CD14-positive monocyte (primary cell): ENCODE data around the gene DAPK1. TPM values are rescaled to one million over a fixed set of nuclear protein-coding genes. Genes with fewer than 3 reads are reported as not detected.

ENCODE experiments used
- DNase-seq, 3 donors: peaks; one replicate each; pipeline ENCODE4 v3.0.0-alpha.2; 2011 to 2022
- H2AFZ ChIP-seq: 2 replicates; pipeline ENCODE4 v1.6.0; 2012; ENCODE audit warnings: mild to moderate bottlenecking, low read depth, low read length, inconsistent platforms; ENCODE audit not compliant: insufficient read depth, poor library complexity, severe bottlenecking
- H3K27ac ChIP-seq, 2 donors: 1 replicate in 1 of 2; 2 replicates in 1 of 2; pipeline ENCODE4 v1.5.1; 2012 to 2013; ENCODE audit warnings: low read length in 2 of 2, control low read depth in 1 of 2, inconsistent platforms in 1 of 2, low read depth in 1 of 2, mild to moderate bottlenecking in 1 of 2
- H3K27me3 ChIP-seq, 2 donors: one replicate each; pipeline versions ENCODE4 v1.6.0 to v1.6.1; 2011 to 2013; ENCODE audit warnings: low read length in 2 of 2; ENCODE audit not compliant: control insufficient read depth in 2 of 2, insufficient read depth in 2 of 2
- H3K36me3 ChIP-seq, 2 donors: replicated peaks in 1 of 2; 1 replicate in 1 of 2; 2 replicates in 1 of 2; pipeline versions ENCODE4 v1.5.1 to v1.6.1; 2012 to 2013; ENCODE audit warnings: low read length in 2 of 2, control low read depth in 1 of 2, inconsistent platforms in 1 of 2, mild to moderate bottlenecking in 1 of 2; ENCODE audit not compliant: insufficient read depth in 2 of 2, control insufficient read depth in 1 of 2
- H3K4me1 ChIP-seq, 2 donors: 1 replicate in 1 of 2; 2 replicates in 1 of 2; pipeline versions ENCODE4 v1.5.1 to v1.6.1; 2012 to 2013; ENCODE audit warnings: low read length in 2 of 2, control low read depth in 1 of 2, inconsistent platforms in 1 of 2, mild to moderate bottlenecking in 1 of 2, moderate library complexity in 1 of 2; ENCODE audit not compliant: insufficient read depth in 2 of 2, control insufficient read depth in 1 of 2
- H3K4me2 ChIP-seq: replicated peaks from 2 replicates; pipeline ENCODE3; 2012; ENCODE audit warnings: low read length, moderate library complexity, mild to moderate bottlenecking; ENCODE audit not compliant: poor library complexity, severe bottlenecking; ENCODE audit errors: extremely low read depth
- H3K4me3 ChIP-seq, 3 experiments: fragments of 200-600 bp in 1 of 3; sonication (generic) in 1 of 3; replicated peaks in 1 of 3; 1 replicate in 2 of 3; 2 replicates in 1 of 3; pipeline ENCODE4 v1.5.1; 2011 to 2013; ENCODE audit warnings: low read length in 3 of 3, mild to moderate bottlenecking in 3 of 3, control low read depth in 2 of 3, low read depth in 2 of 3, inconsistent platforms in 1 of 3, moderate library complexity in 1 of 3
- H3K79me2 ChIP-seq: 2 replicates; pipeline ENCODE4 v1.6.0; 2012; ENCODE audit warnings: mild to moderate bottlenecking, control low read depth, inconsistent platforms, low read length, moderate library complexity; ENCODE audit not compliant: insufficient read depth
- H3K9ac ChIP-seq: 2 replicates; pipeline ENCODE4 v1.6.0; 2017; ENCODE audit warnings: low read length, mild to moderate bottlenecking; ENCODE audit not compliant: insufficient read depth, poor library complexity, severe bottlenecking
- H3K9me3 ChIP-seq, 2 donors: replicated peaks in 1 of 2; 1 replicate in 1 of 2; 2 replicates in 1 of 2; pipeline versions ENCODE4 v1.5.1 to v1.6.1; 2012 to 2013; ENCODE audit warnings: low read length in 2 of 2, control low read depth in 1 of 2; ENCODE audit not compliant: control insufficient read depth in 1 of 2, insufficient read depth in 1 of 2
- H4K20me1 ChIP-seq: 2 replicates; pipeline ENCODE4 v1.6.0; 2012; ENCODE audit warnings: mild to moderate bottlenecking, low read length, control low read depth, moderate library complexity; ENCODE audit not compliant: insufficient read depth
- H3K27ac Mint-ChIP-seq, 7 donors: one replicate each; pipeline ENCODE4 v1.8.0; 2020; ENCODE audit warnings: mild to moderate bottlenecking in 7 of 7, mixed read lengths in 7 of 7, moderate library complexity in 6 of 7, inconsistent platforms in 2 of 7
- H3K27me3 Mint-ChIP-seq, 3 donors: one replicate each; pipeline ENCODE4 v1.8.0; 2021 to 2022; ENCODE audit warnings: low read depth in 3 of 3, mild to moderate bottlenecking in 3 of 3, mixed read lengths in 3 of 3, moderate library complexity in 3 of 3, inconsistent platforms in 1 of 3
- H3K36me3 Mint-ChIP-seq, 2 donors: one replicate each; pipeline ENCODE4 v1.8.0; 2020; ENCODE audit warnings: mixed read lengths in 2 of 2, inconsistent platforms in 1 of 2, mild to moderate bottlenecking in 1 of 2
- H3K4me1 Mint-ChIP-seq: one replicate; pipeline ENCODE4 v1.8.0; 2020; ENCODE audit warnings: mild to moderate bottlenecking, mixed read lengths
- H3K4me3 Mint-ChIP-seq, 2 donors: one replicate each; pipeline ENCODE4 v1.8.0; 2020; ENCODE audit warnings: mild to moderate bottlenecking in 2 of 2, mixed read lengths in 2 of 2, moderate library complexity in 1 of 2
- H3K9me3 Mint-ChIP-seq, 7 donors: one replicate each; pipeline ENCODE4 v1.8.0; 2020 to 2022; ENCODE audit warnings: mixed read lengths in 7 of 7, mild to moderate bottlenecking in 6 of 7, moderate library complexity in 6 of 7, inconsistent platforms in 2 of 7
- CTCF ChIP-seq: fragments of 200-600 bp; IDR thresholded peaks from one replicate; pipeline ENCODE4 v1.8.0; 2022; ENCODE audit warnings: antibody characterized with exemption, mild to moderate bottlenecking
- WGBS: methylation state at CpG from one replicate; pipeline ENCODE4 v1.1.5; 2013; ENCODE audit warnings: missing lambda C conversion rate; ENCODE audit not compliant: insufficient coverage; 5-methylcytosine and 5-hydroxymethylcytosine counted together
- intact Hi-C, 2 donors: fragments of 100-400 bp; cut with micrococcal nuclease; formaldehyde crosslinking; loops; one replicate each; pipeline versions ENCODE4 v1.15.0 to v1.15.1; 2023
- polyA plus RNA-seq, 3 donors: library from polyadenylated mRNA; depleted of rRNA in 1 of 3; unstranded in 2 of 3; stranded (reverse) in 1 of 3; fragments of 300-500 nt in 2 of 3; fragments of >200 nt in 1 of 3; fragmentation: Illumina TruSeq in 2 of 3; gene quantifications; 1 replicate in 2 of 3; 2 replicates in 1 of 3; pipeline ENCODE4 v1.2.3, GENCODE V29; 2012 to 2021

DAPK1 gene
- polyA plus RNA-seq, 3 donors = 24.1 to 102 (median 44.4) TPM

- Histone ChIP-seq H3K9ac (no peak overlapping the region), H3K27me3 (peaks cover 0 to 3% of the 10 kb centered on the region in 2 donors), H3K4me3 (no peak overlapping the region), H2AFZ (no peak overlapping the region), H3K27ac (no peak overlapping the region), H3K4me1 (peaks cover 15 to 30% of the 10 kb centered on the region in 2 donors), H3K36me3 (no peaks in the 10 kb centered on the region), H3K4me2 (no peak overlapping the region), H3K79me2 (no peaks in the 10 kb centered on the region), H3K9me3 (no peaks in the 10 kb centered on the region), H4K20me1 (no peaks in the 10 kb centered on the region)
- no peak for TF ChIP-seq CTCF
- intact Hi-C loops = loop anchor here (5.0 to 10.0 kb wide), 5 partner anchors 77 to 308 kb away; partner anchors contain the start of gene DAPK1 (in 1 of the 2)
- Mint-ChIP-seq H3K27me3 (peaks cover 6 to 7% (median 6%) of the 10 kb centered on the region in 3 donors), H3K27ac (peak overlapping the region; percentile 21 to 96 (median 88)), H3K4me3 (peak overlapping the region in 1 of 2 donors; percentile 35), H3K9me3 (peaks cover 0 to 2% (median 0%) of the 10 kb centered on the region in 7 donors), H3K4me1 (peaks cover 48% of the 10 kb centered on the region), H3K36me3 (peaks cover under 1 to 4% of the 10 kb centered on the region in 2 donors)
- DNase-seq = peak; percentile 56 to 67 (median 64)
- WGBS = 86% methylated on average over 1 of the region's 2 CpGs
Measured at GRCh38 chr9:87714819-87715218, 217.2 kb downstream of the DAPK1 start.

GRCh38 chr9:87716141-87716540 is 218.5 kb downstream of the DAPK1 start:
- H3K4me1 Mint-ChIP-seq = peaks cover 52% of the 10 kb centered on the region
- Histone ChIP-seq H2AFZ (no peak overlapping the region), H3K27ac (no peak overlapping the region), H4K20me1 (no peaks in the 10 kb centered on the region), H3K4me3 (no peak overlapping the region), H3K4me2 (no peak overlapping the region), H3K36me3 (no peaks in the 10 kb centered on the region), H3K79me2 (no peaks in the 10 kb centered on the region), H3K9me3 (no peaks in the 10 kb centered on the region), H3K4me1 (peaks cover 18 to 32% of the 10 kb centered on the region in 2 donors), H3K27me3 (peaks cover 0 to 3% of the 10 kb centered on the region in 2 donors), H3K9ac (no peak overlapping the region)
- peaks cover 8 to 13% (median 9%) of the 10 kb centered on the region in 3 donors for H3K27me3 Mint-ChIP-seq
- DNase-seq = no peak
- H3K27ac Mint-ChIP-seq = no peak overlapping the region
- peaks cover 0 to 2% (median 0%) of the 10 kb centered on the region in 7 donors for H3K9me3 Mint-ChIP-seq
- intact Hi-C loops = loop anchor here (10.0 kb wide), 2 partner anchors 101 to 221 kb away; partner anchors contain the start of gene DAPK1 (in 1 of the 2)
- WGBS = no CpG with 5 or more reads among the region's 2 CpGs
- no peak overlapping the region for H3K4me3 Mint-ChIP-seq
- H3K36me3 Mint-ChIP-seq = peaks cover 0 to 10% of the 10 kb centered on the region in 2 donors
- no peak for TF ChIP-seq CTCF
